ENCODE results near the gene GRIN2C.

DNA sequence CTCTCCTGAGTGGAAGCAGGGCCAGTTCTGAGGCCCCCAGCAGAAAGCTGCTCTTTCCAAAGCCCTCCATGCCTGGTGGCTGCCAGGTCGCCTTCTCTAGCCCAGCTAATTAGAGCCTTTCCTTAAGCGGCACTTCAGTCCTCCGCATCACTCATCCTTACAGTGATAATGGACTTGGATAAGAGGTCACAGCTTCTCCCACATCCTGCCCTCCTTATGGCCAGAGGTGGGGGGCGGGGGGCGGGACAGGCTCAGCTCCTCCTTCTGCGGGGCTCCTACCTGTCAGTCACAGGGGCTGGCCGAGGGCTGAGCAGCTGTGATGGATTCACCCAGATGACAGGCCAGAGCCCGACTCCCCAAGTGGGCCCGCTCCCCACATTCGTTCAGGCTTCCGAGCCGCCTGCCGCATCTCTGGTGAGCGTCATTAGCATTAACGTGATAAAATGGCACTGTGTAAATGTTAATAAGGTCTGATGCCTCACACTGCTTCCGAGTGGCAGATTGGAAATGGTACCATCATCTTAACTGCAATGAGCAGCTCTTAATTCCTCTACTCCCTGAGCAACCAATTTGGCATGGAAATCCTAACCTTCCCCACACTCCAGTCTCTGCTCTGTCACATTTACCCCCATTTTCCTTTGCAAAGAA is 41.3 kb downstream of the GRIN2C start:
- TF ChIP-seq ZNF174 (tag by site-specific recombination; IDR thresholded peaks at IDR 0.05) (no peak), ZNF416 (tag by site-specific recombination; IDR thresholded peaks at IDR 0.05) (no peak), GLIS1 (tag by site-specific recombination; IDR thresholded peaks at IDR 0.05) (no peak), ATF2 (tag by site-specific recombination; IDR thresholded peaks at IDR 0.05; ENCODE audit: low read depth) (no peak), ZNF621 (tag by site-specific recombination; IDR thresholded peaks at IDR 0.05) (no peak), ZNF623 (tag by site-specific recombination; IDR thresholded peaks at IDR 0.05) (no peak), HOXA7 (CRISPR knock-in tag; IDR thresholded peaks at IDR 0.05; ENCODE audit: borderline replicate concordance) (no peak), ZSCAN16 (tag by site-specific recombination; IDR thresholded peaks at IDR 0.05) (no peak)
- TF ChIP-seq, protein P1, sequence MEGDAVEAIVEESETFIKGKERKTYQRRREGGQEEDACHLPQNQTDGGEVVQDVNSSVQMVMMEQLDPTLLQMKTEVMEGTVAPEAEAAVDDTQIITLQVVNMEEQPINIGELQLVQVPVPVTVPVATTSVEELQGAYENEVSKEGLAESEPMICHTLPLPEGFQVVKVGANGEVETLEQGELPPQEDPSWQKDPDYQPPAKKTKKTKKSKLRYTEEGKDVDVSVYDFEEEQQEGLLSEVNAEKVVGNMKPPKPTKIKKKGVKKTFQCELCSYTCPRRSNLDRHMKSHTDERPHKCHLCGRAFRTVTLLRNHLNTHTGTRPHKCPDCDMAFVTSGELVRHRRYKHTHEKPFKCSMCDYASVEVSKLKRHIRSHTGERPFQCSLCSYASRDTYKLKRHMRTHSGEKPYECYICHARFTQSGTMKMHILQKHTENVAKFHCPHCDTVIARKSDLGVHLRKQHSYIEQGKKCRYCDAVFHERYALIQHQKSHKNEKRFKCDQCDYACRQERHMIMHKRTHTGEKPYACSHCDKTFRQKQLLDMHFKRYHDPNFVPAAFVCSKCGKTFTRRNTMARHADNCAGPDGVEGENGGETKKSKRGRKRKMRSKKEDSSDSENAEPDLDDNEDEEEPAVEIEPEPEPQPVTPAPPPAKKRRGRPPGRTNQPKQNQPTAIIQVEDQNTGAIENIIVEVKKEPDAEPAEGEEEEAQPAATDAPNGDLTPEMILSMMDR (tag by site-specific recombination; IDR thresholded peaks at IDR 0.05) = no peak
- TF ChIP-seq, protein P2, sequence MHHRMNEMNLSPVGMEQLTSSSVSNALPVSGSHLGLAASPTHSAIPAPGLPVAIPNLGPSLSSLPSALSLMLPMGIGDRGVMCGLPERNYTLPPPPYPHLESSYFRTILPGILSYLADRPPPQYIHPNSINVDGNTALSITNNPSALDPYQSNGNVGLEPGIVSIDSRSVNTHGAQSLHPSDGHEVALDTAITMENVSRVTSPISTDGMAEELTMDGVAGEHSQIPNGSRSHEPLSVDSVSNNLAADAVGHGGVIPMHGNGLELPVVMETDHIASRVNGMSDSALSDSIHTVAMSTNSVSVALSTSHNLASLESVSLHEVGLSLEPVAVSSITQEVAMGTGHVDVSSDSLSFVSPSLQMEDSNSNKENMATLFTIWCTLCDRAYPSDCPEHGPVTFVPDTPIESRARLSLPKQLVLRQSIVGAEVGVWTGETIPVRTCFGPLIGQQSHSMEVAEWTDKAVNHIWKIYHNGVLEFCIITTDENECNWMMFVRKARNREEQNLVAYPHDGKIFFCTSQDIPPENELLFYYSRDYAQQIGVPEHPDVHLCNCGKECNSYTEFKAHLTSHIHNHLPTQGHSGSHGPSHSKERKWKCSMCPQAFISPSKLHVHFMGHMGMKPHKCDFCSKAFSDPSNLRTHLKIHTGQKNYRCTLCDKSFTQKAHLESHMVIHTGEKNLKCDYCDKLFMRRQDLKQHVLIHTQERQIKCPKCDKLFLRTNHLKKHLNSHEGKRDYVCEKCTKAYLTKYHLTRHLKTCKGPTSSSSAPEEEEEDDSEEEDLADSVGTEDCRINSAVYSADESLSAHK (tag by site-specific recombination; IDR thresholded peaks at IDR 0.05) = no peak
- TF ChIP-seq, protein P3, sequence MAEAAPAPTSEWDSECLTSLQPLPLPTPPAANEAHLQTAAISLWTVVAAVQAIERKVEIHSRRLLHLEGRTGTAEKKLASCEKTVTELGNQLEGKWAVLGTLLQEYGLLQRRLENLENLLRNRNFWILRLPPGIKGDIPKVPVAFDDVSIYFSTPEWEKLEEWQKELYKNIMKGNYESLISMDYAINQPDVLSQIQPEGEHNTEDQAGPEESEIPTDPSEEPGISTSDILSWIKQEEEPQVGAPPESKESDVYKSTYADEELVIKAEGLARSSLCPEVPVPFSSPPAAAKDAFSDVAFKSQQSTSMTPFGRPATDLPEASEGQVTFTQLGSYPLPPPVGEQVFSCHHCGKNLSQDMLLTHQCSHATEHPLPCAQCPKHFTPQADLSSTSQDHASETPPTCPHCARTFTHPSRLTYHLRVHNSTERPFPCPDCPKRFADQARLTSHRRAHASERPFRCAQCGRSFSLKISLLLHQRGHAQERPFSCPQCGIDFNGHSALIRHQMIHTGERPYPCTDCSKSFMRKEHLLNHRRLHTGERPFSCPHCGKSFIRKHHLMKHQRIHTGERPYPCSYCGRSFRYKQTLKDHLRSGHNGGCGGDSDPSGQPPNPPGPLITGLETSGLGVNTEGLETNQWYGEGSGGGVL (tag by site-specific recombination; IDR thresholded peaks at IDR 0.05) = no peak

Measured in HEK293 (cell line).